ENCODE data around the gene CFAP65. TPM values are rescaled to one million over a fixed set of nuclear protein-coding genes. Genes with fewer than 3 reads are reported as not detected.
A peak's percentile ranks its signal among the peaks of the same experiment; 100 is the strongest.

The CFAP65 gene
- total and polyA plus RNA-seq, 2 of the 13 experiments (the other 11 are each of a cell fraction or from before 2014, with no cell fraction given) = 0.05 TPM; not detected in 1

DNA sequence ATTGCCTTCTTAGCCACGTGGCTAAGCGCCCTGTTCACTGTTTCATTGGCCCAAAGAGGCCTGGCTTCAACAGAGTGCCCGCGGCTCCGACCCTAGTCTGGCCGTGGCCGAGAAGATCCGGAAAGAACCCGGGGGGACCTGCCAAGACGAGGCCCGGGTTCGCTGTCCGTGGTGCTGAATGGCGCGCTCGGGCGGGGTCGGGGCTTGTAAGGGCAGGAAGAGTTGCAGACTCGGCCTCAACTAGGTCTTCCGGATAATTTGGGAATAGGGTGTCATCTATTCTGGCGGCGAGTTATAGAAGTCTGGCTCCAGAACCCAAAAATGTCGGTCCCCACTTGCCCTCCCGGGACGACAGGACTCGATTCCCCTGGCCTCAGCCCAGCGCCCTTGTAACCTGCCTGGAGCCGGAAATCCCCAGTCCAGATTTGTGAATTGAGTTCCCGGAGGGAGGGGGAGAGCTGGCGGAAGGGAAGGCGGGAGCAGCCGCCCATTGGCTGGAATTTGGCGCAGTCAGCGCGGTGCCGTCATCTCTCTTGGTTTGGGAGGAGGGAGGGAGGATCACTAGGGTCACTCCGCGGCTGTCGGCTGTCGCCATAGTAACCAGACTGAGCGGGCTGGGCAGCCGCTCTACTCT is 78.3 kb downstream of the CFAP65 start (continued):
- TF ChIP-seq CCAR2 (optimal IDR thresholded peaks at IDR 0.05; ENCODE audit: low read depth, low read length) = no peak
- TF ChIP-seq, protein P1, sequence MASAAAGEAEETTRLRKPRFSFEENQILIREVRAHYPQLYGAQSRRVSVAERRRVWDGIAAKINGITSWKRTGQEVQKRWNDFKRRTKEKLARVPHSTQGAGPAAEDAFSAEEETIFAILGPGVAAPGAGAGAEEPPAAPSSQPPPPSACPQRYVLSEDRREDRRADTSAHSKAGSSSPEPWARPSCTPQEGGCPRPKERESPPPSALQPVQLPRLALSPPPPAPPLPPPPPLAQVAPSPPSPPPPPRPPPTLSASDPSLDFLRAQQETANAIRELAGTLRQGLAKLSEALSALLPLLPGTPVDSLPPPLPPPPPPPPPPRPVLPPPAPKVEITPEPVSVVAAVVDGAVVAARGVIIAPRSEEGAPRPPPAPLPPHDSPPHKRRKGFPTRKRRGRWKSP (CRISPR knock-in tag; IDR thresholded peaks at IDR 0.05) = peak; percentile 67; the same call in 1 of the 2 replicates
- no peak for TF ChIP-seq JUN (CRISPR knock-in tag; IDR thresholded peaks at IDR 0.05)
- no peak; the same call in 1 of the 2 replicates for TF ChIP-seq MIXL1 (CRISPR knock-in tag; IDR thresholded peaks at IDR 0.05)
- no peak for TF ChIP-seq YEATS2 (CRISPR knock-in tag; IDR thresholded peaks at IDR 0.05; ENCODE audit: borderline replicate concordance)
- no peak for TF ChIP-seq PCBP1 (IDR thresholded peaks at IDR 0.05; ENCODE audit: borderline replicate concordance, low read depth, low read length)
- no peak for TF ChIP-seq SRF (IDR thresholded peaks at IDR 0.05; ENCODE audit: low read depth, low read length)
- no peak for TF ChIP-seq TAF15 (IDR thresholded peaks at IDR 0.05; ENCODE audit: low read depth, low read length, poor library complexity, severe bottlenecking)
- TF ChIP-seq, protein P2, sequence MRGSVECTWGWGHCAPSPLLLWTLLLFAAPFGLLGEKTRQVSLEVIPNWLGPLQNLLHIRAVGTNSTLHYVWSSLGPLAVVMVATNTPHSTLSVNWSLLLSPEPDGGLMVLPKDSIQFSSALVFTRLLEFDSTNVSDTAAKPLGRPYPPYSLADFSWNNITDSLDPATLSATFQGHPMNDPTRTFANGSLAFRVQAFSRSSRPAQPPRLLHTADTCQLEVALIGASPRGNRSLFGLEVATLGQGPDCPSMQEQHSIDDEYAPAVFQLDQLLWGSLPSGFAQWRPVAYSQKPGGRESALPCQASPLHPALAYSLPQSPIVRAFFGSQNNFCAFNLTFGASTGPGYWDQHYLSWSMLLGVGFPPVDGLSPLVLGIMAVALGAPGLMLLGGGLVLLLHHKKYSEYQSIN (CRISPR knock-in tag; IDR thresholded peaks at IDR 0.05; ENCODE audit: borderline replicate concordance) = no peak
- TF ChIP-seq ZSCAN29 (CRISPR knock-in tag; conservative IDR thresholded peaks at IDR 0.05) = 0 out of 2 replicates have a peak, but pooled peaks have one; percentile 54
- no peak for TF ChIP-seq TCF7 (IDR thresholded peaks at IDR 0.05; ENCODE audit: low read depth)
- TF ChIP-seq CREB1 (IDR thresholded peaks at IDR 0.05) = no peak
- TF ChIP-seq CREB1 (CRISPR knock-in tag; IDR thresholded peaks at IDR 0.05) = no peak
- TF ChIP-seq MAFG (CRISPR knock-in tag; IDR thresholded peaks at IDR 0.05) = no peak
- no peak for TF ChIP-seq ZNF136 (CRISPR knock-in tag; IDR thresholded peaks at IDR 0.05; ENCODE audit: low read depth)
- TF ChIP-seq PHF21A (CRISPR knock-in tag; IDR thresholded peaks at IDR 0.05) = no peak
- peak; percentile 92 for TF ChIP-seq ZSCAN20 (CRISPR knock-in tag; IDR thresholded peaks at IDR 0.05; ENCODE audit: borderline replicate concordance)
- TF ChIP-seq ZNF260 (CRISPR knock-in tag; IDR thresholded peaks at IDR 0.05; ENCODE audit: borderline replicate concordance, low read depth) = no peak
- TF ChIP-seq KMT2B (CRISPR knock-in tag; IDR thresholded peaks at IDR 0.05) = peak; percentile 68; the same call in 1 of the 2 replicates
- TF ChIP-seq ZNF264 (CRISPR knock-in tag; IDR thresholded peaks at IDR 0.05) = peak; percentile 86
- TF ChIP-seq ZNF563 (CRISPR knock-in tag; IDR thresholded peaks at IDR 0.05) = peak; percentile 87; the same call in 1 of the 2 replicates
- no peak for TF ChIP-seq RBM39 (IDR thresholded peaks at IDR 0.05; ENCODE audit: low read depth, low read length, poor library complexity, severe bottlenecking)
- TF ChIP-seq, protein P3, sequence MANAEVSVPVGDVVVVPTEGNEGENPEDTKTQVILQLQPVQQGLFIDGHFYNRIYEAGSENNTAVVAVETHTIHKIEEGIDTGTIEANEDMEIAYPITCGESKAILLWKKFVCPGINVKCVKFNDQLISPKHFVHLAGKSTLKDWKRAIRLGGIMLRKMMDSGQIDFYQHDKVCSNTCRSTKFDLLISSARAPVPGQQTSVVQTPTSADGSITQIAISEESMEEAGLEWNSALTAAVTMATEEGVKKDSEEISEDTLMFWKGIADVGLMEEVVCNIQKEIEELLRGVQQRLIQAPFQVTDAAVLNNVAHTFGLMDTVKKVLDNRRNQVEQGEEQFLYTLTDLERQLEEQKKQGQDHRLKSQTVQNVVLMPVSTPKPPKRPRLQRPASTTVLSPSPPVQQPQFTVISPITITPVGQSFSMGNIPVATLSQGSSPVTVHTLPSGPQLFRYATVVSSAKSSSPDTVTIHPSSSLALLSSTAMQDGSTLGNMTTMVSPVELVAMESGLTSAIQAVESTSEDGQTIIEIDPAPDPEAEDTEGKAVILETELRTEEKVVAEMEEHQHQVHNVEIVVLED (CRISPR knock-in tag; IDR thresholded peaks at IDR 0.05; ENCODE audit: borderline replicate concordance) = peak; percentile 33; the same call in 1 of the 2 replicates
- TF ChIP-seq CSRNP1 (CRISPR knock-in tag; IDR thresholded peaks at IDR 0.05) = 0 out of 2 replicates have a peak, but pooled peaks have one; percentile 49
- 0 out of 2 replicates have a peak, but pooled peaks have one; percentile 60 for TF ChIP-seq ZNF530 (CRISPR knock-in tag; IDR thresholded peaks at IDR 0.05; ENCODE audit: low read depth)

Data from HepG2 (cell line).